Lower leg skin (tissue), 3 donors: Measurements from ENCODE around the gene XDH.

Experiments
- CTCF ChIP-seq, 3 donors: fragments of 450-650 bp; IDR thresholded peaks; one replicate each; pipeline ENCODE4 v1.5.1; 2016; ENCODE audit warnings: antibody characterized with exemption in 3 of 3, mild to moderate bottlenecking in 3 of 3, moderate library complexity in 2 of 3
- POLR2A ChIP-seq, 2 donors: fragments of 450-650 bp; IDR thresholded peaks; one replicate each; pipeline ENCODE4 v1.6.1; 2016 to 2017; ENCODE audit warnings: antibody characterized with exemption in 2 of 2, mild to moderate bottlenecking in 1 of 2, moderate library complexity in 1 of 2

GRCh38 chr2:31371691-31372090, 42.9 kb downstream of the XDH start:
- TF ChIP-seq CTCF (IDR thresholded peaks at IDR 0.05) = no peak
- TF ChIP-seq POLR2A (IDR thresholded peaks at IDR 0.05) = no peak
